GM21786 (cell line): ENCODE measurements around the gene RAB19.
A peak's percentile ranks its signal among the peaks of the same experiment; 100 is the strongest.

Experiments used
- ATAC-seq: cut with Tn5 transposase; IDR thresholded peaks from one replicate; pipeline ENCODE4 v1.9.1; 2021; ENCODE audit not compliant: unreplicated experiment

RAB19 gene

GRCh38 chr7:140403878-140404564 lies at the start of gene RAB19:
TSS of gene RAB19 (plus strand) at chr7:140404058. CDS start at chr7:140407647, 3,589 bp downstream.
- peak; percentile 47 for ATAC-seq

DNA sequence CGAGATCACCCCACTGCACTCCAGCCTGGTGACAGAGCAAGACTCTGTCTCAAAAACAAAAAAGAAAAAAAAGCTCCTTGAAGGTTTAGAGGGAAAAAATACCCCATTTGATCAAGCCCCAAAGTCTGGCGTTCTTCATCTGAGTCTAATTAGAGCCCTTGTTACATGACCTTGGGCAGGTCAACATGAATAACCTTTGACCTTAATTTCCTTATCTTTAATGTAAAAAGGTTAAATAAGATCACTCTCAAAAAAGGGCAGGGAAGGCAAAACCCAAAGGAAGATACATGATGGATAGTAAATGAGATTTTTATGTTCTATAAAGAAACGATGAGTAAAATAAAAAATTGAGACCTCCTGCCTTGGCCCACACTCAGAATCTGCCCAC lies 45.8 kb upstream of the RAB19 start:
- ATAC-seq = no peak

DNA sequence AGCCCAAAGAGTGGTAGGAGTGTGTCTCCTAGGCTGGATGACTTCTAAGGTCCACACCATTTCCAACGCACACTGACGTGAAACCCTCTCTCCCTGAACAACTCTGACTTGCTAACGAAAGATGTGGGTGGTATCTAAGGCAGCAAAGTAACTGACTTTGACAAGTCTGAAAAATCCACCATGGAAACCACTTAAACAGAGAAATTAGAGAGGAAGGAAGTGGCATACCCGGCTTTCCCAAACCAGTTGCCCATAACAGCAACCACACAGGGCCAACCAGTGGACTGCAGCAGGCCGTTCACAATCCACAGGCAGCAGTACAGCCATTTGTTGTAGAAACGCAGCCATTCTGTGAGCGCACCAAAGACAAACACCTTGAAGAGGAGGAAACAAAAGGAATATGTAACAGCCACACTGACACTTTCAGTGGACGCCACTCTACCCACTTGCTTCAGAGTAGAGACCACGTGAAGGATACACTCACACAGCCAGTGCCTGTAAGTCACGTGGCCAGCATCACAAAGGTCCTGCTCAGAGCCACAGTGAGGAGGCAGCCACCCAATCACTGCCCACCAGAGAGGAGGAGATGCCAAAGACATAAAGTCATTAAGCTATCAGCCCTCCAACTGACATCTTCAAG lies 45.3 kb upstream of the RAB19 start:
- peak; percentile 36 for ATAC-seq

GRCh38 chr7:140360697-140361229 lies 43.1 kb upstream of the RAB19 start:
- no peak for ATAC-seq

DNA sequence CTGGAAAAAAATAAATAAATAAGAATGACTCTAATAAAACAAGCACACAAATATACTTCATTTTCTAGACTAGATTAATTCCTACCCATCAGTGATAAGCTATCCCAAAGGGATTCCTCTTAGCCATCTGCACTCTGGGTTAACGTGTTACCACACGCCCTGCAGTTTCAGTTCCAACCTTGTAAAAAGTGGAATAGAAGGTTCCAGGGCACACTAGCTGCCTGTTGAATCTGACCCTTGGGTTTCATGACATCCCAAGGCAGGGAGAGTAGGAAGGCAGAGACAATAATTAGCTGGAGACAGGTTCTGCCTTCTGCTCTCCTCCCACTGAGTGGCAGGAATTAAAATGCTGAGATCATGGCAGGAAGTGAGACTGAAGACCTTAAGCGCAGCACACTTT lies 39.0 kb upstream of the RAB19 start:
- ATAC-seq = no peak

- ATAC-seq = no peak
Observed at GRCh38 chr7:140367528-140367927, 36.3 kb upstream of the RAB19 start.

DNA sequence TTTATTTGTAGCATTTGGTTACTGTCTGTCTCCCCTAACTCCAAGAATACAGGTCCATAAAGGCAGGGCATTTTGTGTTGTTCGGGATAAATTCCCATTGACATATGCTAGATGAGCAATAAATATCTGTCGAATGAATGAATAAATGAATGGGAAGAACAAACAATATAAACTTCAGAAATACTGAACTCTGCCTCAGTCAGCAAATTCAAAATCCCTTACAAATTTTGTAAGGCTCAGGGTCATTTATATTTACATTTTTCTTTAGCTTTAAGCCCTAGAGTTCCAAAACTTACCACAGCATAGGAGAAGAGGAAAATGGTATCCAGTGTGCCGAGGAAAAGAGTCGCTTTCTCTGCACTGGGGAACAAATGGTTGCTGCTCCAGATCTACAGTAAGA lies 34.6 kb upstream of the RAB19 start:
- ATAC-seq = no peak

DNA sequence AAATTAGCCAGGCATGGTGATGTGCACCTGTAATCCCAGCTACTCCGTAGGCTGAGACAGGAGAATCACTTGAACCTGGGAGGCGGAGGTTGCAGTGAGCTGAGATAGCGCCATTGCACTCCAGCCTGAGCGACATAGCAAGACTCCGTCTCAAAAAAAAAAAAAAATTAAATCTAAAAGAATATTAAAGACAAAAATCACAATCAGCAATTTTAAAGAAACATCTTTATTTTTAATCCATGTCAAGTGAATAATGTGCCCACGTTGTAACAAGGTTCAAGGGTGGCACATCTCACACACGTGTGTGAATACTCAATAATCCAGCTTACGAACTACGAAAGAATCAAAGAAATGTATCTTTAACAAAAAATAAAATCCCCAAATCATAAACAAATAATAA lies 28.5 kb upstream of the RAB19 start:
- ATAC-seq = no peak

DNA sequence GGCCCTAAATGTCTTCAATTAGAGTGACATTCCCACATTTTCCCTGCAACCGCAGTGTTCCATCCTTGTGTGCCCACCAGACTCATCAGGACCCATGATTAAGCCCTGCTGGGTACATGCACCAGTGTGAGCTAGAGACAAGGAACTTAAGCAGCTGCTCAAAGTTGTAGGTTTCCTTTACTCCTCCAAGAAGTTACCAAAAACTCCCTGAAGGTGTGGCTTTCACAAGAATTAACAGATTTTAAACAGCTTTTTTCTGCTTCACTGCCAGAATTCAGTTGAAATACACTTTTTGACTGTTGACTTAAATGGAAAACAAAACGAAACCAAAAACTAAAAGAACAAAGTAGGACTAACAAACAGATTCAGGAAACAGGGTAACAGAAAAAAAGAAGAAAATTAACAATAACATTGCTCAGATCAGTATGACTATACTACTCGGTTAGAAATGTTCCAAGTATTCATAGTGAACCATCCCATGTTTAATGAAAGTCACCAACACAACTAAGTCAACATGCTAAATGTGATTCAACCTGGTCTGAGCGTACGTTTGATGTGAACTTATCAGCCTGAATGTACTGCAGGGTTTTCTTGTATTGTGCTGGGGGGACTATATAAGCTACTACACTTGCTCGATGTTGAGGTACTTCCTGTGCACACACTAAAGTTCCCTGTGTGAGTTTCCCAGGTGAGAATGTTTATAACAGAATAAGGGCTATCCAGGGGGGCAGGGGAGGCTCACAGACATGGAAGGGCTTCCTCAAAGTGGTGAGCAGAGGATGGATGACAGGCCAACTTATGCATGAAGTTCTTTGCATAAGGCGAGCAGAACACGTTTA lies 27.7 kb upstream of the RAB19 start:
- no peak for ATAC-seq

GRCh38 chr7:140383954-140384713 lies 19.7 kb upstream of the RAB19 start:
- no peak for ATAC-seq

GRCh38 chr7:140384894-140385545 lies 18.8 kb upstream of the RAB19 start:
- no peak for ATAC-seq

- ATAC-seq = no peak
Observed at GRCh38 chr7:140389445-140389844, 14.4 kb upstream of the RAB19 start.

DNA sequence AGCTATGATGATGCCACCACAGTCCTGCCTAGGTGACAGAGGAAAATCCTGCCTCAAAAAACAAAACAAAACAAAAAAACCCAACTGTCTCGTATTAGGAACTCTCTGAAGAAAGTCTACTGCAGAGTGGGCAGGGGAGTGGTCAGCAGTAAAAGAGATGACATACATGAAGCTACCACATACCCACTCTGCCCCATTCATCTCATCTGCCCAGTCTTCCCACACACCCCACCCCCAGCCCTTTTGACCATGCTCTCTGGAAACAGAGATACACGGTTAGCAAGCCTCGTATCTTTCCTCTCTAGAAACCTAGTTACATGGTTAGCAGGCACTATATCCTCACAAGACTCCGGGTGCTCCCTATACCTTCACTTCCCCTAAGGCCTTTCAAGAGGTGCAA lies 13.8 kb upstream of the RAB19 start:
- ATAC-seq = no peak

- peak; percentile 82 for ATAC-seq
Observed at GRCh38 chr7:140390466-140391190, 13.2 kb upstream of the RAB19 start.

- ATAC-seq = no peak
Observed at GRCh38 chr7:140391634-140392033, 12.2 kb upstream of the RAB19 start.

DNA sequence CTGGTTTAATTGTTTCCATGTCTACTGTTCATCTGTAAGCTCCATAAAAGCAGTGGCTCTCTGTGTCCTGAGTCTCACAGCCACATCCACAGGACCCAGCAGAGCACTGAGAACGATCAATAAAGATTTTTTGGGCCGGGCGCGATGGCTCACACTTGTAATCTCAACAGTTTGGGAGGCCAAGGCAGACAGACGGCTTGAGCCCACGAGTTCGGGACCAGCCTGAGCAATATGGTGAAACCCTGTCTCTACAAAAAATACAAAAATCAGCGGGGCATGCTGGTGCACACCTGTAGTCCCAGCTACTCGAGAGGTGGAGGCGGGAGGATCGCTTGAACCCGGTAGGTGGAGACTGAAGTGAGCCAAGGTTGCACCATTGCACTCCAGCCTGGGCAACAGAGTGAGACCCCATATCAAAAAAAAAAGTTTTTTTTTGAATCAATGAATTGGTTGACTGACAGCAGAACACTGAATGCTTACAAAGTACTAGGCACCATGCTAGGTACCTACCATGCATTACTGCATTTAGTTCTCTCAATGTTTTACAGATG lies 10.0 kb upstream of the RAB19 start:
- ATAC-seq = no peak

DNA sequence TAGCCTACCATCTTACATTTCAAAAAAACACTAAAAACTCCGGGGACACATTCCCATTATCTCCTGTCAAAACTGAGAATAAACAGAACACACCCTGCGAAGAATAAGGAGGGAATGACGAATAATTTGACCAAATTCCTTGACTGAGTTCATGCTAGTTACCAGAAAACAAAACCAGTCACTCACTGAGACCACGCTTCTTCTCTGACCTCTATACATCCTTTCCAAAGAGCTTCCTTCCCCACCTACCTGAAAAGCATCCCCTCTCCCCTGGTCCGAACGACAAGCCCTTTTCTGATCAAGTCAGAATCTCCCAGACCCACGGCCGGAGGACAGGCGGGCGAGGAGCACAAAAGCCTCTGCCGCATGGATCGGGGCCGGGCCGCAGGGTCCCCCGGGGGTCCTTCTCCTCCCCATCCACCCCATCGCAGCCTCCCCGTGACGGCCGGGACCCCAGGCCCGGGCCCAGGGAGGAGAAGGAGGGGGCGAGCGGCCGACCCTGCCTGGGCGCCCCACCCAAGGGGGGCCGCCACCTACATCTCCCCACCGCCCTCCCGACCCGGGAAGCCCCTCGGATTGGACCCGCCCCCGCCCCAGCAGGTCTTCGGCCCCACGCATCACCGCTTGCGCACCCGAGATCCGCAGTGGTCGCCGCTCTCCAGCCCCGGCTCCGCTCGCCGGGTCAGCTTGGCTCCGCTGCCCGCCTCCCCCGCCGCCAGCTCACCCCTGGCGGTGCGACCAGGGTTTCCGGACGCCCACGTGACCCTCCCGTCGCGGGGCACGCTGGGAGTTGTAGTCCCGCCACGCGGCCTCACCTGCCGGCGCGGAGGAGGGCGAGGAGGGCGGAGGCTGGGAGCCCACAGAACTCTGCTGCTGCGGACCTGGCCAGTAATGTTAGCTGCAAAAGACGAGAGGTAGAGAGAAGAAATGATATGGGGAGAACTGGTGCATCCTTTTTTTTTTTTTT lies 5.8 kb upstream of the RAB19 start, which contains the start of gene SLC37A3:
SLC37A3 (minus strand) TSS at position 747 of the 967 bp plus-strand sequence. CDS start 16,004 bp downstream, outside the sequence.
- ATAC-seq = peak; percentile 96

DNA sequence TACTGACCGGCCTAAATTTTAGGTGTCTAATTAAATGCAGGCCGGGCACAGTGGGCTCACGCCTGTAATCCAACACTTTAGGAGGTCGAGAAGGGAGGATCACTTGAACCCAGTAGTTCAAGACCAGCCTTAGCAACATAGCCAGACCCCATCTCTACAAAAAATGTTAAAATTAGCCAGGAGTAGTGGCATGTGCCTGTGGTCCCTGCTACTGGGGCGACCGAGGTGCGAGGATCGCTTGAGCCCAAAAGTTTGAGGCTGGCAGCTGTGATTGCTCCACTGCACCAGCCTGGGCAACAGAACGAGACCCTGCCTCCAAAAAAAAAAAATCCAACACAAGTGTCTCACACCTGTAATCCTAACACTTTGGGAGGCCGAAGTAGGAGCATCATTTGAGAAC lies 5.0 kb upstream of the RAB19 start:
- no peak for ATAC-seq
